Measurements from ENCODE around the gene EML1.

Gene EML1

DNA sequence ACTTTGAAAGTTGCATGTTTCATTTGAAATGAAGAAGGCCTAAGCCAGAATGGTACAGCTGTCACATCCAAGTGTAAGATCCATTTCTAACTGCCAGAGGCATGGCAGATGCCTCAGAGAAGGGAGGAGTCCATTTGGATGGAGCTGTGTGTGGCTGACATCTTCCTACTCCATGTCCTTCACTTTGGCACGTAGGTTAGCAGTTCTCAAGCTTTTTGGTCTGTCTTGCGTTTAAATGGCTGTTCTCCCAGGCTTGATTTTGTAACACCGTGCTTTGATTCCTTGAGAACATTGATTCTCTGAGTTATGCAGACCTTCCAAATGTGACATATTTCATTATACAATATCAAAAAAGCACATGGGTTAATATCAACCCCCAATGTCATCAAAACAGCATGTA is 23.4 kb downstream of the EML1 start:
- ChIA-PET POLR2A (no interaction called here), CTCF (interaction anchor here (0.9 kb wide), 1 partner anchor 69 kb away, joined by 3 read pairs; no protein-coding TSS in a partner anchor)
- DNase-seq (ENCODE audit: extremely low spot score) = no peak
- TF ChIP-seq CTCF (IDR thresholded peaks at IDR 0.05; ENCODE audit: control extremely low read depth, extremely low read depth, low read depth, missing control alignments) = no peak

GRCh38 chr14:99817331-99817730 is 24.1 kb downstream of the EML1 start:
- no peak for DNase-seq (ENCODE audit: extremely low spot score)
- POLR2A ChIA-PET = no interaction called here

DNA sequence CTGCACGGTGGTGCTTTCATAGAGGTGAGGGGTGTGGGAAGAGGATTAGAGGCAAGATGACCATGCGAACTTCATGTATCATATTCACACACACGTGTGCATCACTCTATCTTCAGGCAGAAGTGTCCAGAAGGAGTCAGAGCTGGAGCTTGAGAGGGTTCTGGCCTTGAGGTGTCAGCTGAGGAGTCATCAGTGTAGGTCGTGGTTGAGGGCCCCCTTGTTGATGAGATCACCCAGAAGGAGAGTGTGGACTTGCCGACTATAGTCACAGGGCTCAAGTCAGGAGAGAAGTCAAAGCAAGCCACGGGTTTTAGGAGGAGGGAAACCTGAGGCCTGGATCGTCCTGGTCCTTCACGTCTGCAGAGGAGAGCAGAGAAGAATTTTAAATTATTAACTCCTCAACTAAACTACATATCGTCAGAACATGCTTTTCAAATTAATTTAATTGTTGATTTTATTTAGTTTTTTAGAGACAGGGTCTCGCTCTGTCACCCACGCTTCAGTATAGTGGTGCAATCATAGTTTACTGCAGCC is 25.4 kb downstream of the EML1 start:
- DNase-seq (ENCODE audit: extremely low spot score) = no peak
- POLR2A ChIA-PET = no interaction called here
- no peak for TF ChIP-seq CTCF (IDR thresholded peaks at IDR 0.05; ENCODE audit: control extremely low read depth, extremely low read depth, low read depth, missing control alignments)
- CTCF ChIA-PET = no interaction called here

More at GRCh38 chr14:99817331-99817730, 24.1 kb downstream of the EML1 start:
- CTCF ChIA-PET = interaction anchor here (0.9 kb wide), 2 partner anchors 10 to 69 kb away, joined by 3 read pairs; no protein-coding TSS in a partner anchor
- no peak for TF ChIP-seq CTCF (IDR thresholded peaks at IDR 0.05; ENCODE audit: control extremely low read depth, extremely low read depth, low read depth, missing control alignments)

DNA sequence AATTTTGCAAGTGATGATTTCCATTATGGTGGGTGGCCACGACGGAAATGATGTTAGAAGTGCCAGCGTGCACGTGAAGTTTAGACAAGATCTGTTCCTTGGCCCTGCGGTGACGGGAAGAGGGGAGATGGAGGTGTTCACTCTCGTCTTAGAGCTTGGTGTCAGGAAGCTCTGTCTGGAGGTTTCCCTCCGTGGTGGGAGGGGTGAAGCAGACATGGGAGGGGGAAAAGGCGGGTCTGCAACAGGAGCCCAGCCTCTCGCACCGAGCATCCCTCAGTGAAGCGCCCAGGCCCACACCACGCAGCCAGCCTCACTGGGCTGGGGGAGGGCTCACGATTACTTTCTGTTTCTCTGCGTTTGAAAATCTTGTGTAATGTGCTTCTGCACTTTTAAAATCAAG is 26.3 kb downstream of the EML1 start:
- TF ChIP-seq CTCF (IDR thresholded peaks at IDR 0.05; ENCODE audit: control extremely low read depth, extremely low read depth, low read depth, missing control alignments) = no peak
- POLR2A ChIA-PET = no interaction called here
- CTCF ChIA-PET = no interaction called here
- DNase-seq (ENCODE audit: extremely low spot score) = no peak

GRCh38 chr14:99820702-99821331 is 27.6 kb downstream of the EML1 start:
- no peak for DNase-seq (ENCODE audit: extremely low spot score)
- ChIA-PET POLR2A (no interaction called here), CTCF (interaction anchor here (1.0 kb wide), 1 partner anchor 90 kb away, joined by 3 read pairs; no protein-coding TSS in a partner anchor)
- no peak for TF ChIP-seq CTCF (IDR thresholded peaks at IDR 0.05; ENCODE audit: control extremely low read depth, extremely low read depth, low read depth, missing control alignments)

- POLR2A ChIA-PET = no interaction called here
- no peak for TF ChIP-seq CTCF (IDR thresholded peaks at IDR 0.05; ENCODE audit: control extremely low read depth, extremely low read depth, low read depth, missing control alignments)
- no peak for DNase-seq (ENCODE audit: extremely low spot score)
- CTCF ChIA-PET = interaction anchor here (0.9 kb wide), 1 partner anchor 15 kb away, joined by 3 read pairs; no protein-coding TSS in a partner anchor
These were observed 28.6 kb downstream of the EML1 start for GRCh38 chr14:99821519-99822508.
